Fibroblast of the aortic adventitia (primary cell): ENCODE measurements around the gene CCL5. TPM values are rescaled to one million over a fixed set of nuclear protein-coding genes. Genes with fewer than 3 reads are reported as not detected.

Experiments used
- DNase-seq: peaks from one replicate; pipeline ENCODE4 v3.0.0-alpha.2; 2010; ENCODE audit warnings: low read depth
- H3K4me3 ChIP-seq: 2 replicates; pipeline ENCODE4 v1.5.1; 2011; ENCODE audit warnings: low read depth, mild to moderate bottlenecking, control low read depth, low read length, moderate library complexity
- total RNA-seq: library from RNA; depleted of rRNA; stranded (reverse); fragments of >200 nt; gene quantifications from 2 replicates; pipeline ENCODE4 v1.2.3, GENCODE V29; 2012; ENCODE audit warnings: low replicate concordance
- TF ChIP-seq, protein P1 (sequence below): IDR thresholded peaks from 2 replicates; pipeline ENCODE4 v1.5.1; 2011; ENCODE audit warnings: mild to moderate bottlenecking, low read length, control low read depth, inconsistent platforms; ENCODE audit not compliant: insufficient read depth

The CCL5 gene
- not detected in 2 replicates for total RNA-seq

DNA sequence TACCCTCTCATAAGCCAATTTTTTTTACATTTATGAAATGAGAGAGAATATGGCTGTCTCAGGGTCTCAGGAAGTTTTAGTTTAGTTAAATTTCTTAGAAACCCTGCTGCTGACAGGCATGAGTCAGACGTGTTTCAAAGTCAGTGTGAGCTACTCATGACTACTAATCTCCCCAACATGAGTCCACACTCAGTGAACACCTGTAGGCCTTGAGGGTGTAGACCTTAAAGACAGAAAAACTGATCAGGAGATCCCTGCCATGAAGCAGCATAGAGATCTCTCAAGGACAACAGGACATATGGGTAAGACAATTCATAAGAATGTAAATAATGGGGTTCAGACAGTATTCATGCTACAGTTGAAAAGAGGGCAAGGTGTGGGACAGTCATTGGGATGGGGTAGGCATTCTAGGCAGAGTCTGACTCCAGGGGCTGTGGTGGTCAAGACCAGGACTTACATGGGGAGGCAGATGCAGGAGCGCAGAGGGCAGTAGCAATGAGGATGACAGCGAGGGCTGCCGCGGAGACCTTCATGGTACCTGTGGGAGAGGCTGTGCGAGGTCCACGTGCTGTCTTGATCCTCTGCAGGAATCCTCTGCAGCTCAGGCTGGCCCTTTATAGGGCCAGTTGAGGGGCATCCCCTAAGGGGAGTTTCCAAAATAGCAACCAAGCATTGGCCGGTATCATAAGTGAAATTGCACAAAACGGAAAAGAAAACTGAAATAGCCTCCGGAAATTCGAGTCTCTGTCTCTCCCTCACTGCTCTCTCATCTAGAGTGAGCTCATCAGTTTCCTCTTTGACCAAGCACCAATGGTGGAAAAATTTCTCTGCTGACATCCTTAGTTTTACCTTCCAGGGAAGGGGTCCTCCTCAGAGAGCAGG lies at the start of gene CCL5:
CCL5 (minus strand) TSS at position 588 of the 882 bp plus-strand sequence.
- DNase-seq, result no peak
- TF ChIP-seq, protein P1, sequence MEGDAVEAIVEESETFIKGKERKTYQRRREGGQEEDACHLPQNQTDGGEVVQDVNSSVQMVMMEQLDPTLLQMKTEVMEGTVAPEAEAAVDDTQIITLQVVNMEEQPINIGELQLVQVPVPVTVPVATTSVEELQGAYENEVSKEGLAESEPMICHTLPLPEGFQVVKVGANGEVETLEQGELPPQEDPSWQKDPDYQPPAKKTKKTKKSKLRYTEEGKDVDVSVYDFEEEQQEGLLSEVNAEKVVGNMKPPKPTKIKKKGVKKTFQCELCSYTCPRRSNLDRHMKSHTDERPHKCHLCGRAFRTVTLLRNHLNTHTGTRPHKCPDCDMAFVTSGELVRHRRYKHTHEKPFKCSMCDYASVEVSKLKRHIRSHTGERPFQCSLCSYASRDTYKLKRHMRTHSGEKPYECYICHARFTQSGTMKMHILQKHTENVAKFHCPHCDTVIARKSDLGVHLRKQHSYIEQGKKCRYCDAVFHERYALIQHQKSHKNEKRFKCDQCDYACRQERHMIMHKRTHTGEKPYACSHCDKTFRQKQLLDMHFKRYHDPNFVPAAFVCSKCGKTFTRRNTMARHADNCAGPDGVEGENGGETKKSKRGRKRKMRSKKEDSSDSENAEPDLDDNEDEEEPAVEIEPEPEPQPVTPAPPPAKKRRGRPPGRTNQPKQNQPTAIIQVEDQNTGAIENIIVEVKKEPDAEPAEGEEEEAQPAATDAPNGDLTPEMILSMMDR, result no peak

DNA sequence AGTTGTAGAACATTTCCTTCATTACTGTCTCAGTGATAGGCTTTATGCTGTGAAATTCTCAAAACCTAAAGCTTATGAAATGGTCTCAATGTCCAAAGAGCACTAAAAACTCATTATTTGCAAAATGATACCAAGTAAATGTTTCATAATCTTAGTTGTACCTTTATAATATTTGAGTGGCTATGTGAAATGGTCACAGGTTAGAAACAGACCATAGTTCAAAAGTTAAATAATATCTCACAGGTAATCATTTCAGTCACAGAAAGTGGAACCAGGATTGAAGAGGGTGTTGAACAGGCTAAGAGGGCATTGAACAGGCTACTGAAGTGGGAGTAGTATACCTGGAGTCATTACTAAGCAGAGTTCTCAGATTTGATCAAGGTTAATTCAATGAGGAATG lies 47.6 kb upstream of the CCL5 start:
- DNase-seq, result no peak
- TF ChIP-seq, protein P1, result no peak
- no peak overlapping the region for H3K4me3 ChIP-seq

More for the DNA sequence above, at the start of gene CCL5:
- no peak within 1 kb of the TSS for H3K4me3 ChIP-seq

DNA sequence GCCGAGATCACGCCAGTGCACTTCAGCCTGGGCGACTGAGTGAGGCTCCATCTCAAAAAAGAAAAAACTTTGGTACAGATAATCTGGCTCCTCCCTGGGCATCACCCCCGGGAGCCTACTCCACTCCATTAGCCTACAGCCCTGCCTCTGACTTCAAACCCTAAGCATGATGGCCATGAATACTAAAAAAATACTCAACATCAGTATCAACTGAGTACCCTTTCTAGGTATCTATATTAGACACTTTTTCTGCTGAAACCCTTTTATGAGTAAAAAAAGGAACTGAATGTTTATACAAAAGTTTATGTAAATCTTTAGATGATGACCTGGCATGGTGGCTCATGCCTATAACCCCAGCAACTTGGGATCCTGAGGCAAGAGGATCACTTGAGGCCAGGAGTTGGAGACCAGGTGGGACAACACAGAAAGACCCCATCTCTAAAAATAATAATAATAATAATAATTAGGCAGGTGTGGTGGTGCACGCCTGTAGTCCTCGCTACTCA lies 43.5 kb upstream of the CCL5 start:
- TF ChIP-seq, protein P1, result no peak
- no peak overlapping the region for H3K4me3 ChIP-seq
- DNase-seq, result no peak

DNA sequence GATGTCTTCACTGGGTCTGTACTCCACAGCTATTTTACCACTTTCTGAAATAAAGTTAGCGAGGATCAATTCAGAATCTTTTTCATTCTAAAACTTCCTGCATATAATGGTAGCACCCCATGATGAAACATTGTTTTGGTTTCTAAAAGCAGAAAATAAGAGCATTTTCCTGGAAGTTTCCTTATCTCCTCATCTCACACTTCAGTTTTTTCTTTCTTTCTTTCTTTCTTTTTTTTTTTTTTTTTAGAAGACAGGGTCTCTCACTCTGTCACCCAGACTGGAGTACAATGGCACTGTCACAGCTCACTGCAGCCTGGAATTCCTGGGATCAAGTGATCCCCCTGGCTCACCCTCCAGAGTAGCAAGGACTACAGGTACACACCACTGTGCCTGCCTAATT lies 40.1 kb upstream of the CCL5 start:
- no peak for DNase-seq
- TF ChIP-seq, protein P1, result no peak
- H3K4me3 ChIP-seq, result no peak overlapping the region

DNA sequence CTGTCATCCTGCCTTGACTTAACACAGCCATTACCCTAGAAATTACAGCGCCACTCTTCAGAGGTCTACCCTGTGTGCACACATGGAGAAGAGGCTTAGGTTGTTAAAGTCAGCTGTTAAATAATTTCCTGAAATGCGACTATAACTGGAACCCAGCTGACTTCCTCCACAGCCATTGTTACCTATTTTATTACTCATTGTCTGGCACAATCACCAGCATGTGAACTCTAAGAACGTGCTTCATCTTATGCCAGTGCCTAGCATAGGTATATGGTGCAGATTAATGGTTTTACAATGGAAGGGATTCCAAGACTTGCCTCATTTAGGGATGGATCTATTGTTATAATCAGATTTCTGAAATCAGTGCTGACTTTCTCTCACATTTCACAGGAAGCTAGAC lies 38.5 kb upstream of the CCL5 start:
- no peak overlapping the region for H3K4me3 ChIP-seq
- no peak for DNase-seq
- TF ChIP-seq, protein P1, result no peak

DNA sequence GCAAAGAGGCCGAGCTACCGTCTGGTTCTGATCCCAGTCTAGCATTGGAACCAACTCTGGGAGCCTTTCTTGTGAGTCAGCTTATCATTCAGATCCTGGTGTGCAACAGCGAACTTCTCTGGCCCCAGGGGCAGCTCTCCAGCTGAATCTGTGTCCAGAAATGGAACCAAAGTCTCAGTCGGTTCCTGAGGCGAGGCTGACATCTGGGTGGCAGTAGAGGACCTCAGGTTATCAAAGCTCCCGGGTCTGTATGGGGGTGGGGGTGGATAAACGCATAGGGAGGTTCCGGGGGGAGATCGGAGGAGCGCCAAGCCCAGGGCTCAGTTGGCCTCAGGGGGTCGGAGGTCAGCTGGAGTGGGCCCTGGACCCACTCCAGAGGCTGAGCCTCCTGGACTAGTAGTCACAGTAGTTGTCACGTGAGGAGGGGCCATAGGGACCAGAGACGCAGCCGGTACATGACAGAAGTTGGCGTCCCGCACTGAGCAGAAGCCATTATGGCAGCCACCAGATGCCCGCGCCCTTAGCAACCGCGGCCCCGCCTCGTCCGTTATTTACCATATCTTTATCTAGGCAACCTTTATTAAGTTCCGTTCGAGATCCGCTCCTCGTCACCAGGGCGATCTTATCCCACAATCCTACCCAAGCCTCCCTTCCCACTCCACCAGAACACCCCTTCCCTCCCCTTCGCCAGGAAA lies 37.5 kb upstream of the CCL5 start:
- no peak for DNase-seq
- TF ChIP-seq, protein P1, result no peak
- H3K4me3 ChIP-seq, result no peak overlapping the region
